Thyroid gland (tissue), 4 donors: ENCODE data around the gene TMPRSS7. TPM values are rescaled to one million over a fixed set of nuclear protein-coding genes. Genes with fewer than 3 reads are reported as not detected.
A peak's percentile ranks its signal among the peaks of the same experiment; 100 is the strongest.

Source experiments
- DNase-seq, 2 donors: peaks; one replicate each; pipeline ENCODE4 v3.0.0-alpha.2; 2019
- H3K27ac ChIP-seq, 3 donors: fragments of 200-600 bp; sonication (generic); 1 replicate in 2 of 3; 2 replicates in 1 of 3; pipeline ENCODE4 v1.5.1; 2016 to 2019; ENCODE audit warnings: mild to moderate bottlenecking in 1 of 3, moderate library complexity in 1 of 3
- H3K27me3 ChIP-seq: fragments of 200-600 bp; sonication (generic); one replicate; pipeline ENCODE4 v1.5.1; 2019
- H3K36me3 ChIP-seq, 2 donors: fragments of 200-600 bp; sonication (generic); one replicate each; pipeline ENCODE4 v1.5.1; 2016 to 2019
- H3K4me1 ChIP-seq, 2 donors: fragments of 200-600 bp; sonication (generic); one replicate each; pipeline ENCODE4 v1.5.1; 2017 to 2019
- H3K4me3 ChIP-seq, 3 donors: fragments of 200-600 bp; sonication (generic); replicated peaks in 1 of 3; 1 replicate in 2 of 3; 2 replicates in 1 of 3; pipeline ENCODE4 v1.5.1; 2016; ENCODE audit warnings: mild to moderate bottlenecking in 1 of 3
- H3K9me3 ChIP-seq: fragments of 200-600 bp; sonication (generic); one replicate; pipeline ENCODE4 v1.5.1; 2017
- POLR2A ChIP-seq, 2 donors: fragments of 450-650 bp; IDR thresholded peaks; one replicate each; pipeline ENCODE4 v1.6.1; 2017; ENCODE audit warnings: antibody characterized with exemption in 2 of 2, mild to moderate bottlenecking in 2 of 2, moderate library complexity in 1 of 2
- WGBS, 2 donors: methylation state at CpG; one replicate each; pipeline ENCODE4 v1.1.5; 2017; 5-methylcytosine and 5-hydroxymethylcytosine counted together
- intact Hi-C: fragments of 100-400 bp; cut with DNase I; formaldehyde crosslinking; loops from one replicate; pipeline ENCODE4 v1.15.1; 2023
- total RNA-seq, 4 donors: library from RNA; depleted of rRNA; stranded (reverse); fragments of >200 nt; gene quantifications; one replicate each; pipeline ENCODE4 v1.2.3, GENCODE V29; 2016
- TF ChIP-seq, protein P1 (sequence below), 6 experiments: fragments of 200-600 bp in 3 of 6; fragments of 450-650 bp in 3 of 6; sonication (generic) in 3 of 6; IDR thresholded peaks; one replicate each; pipeline ENCODE4 v1.5.1; 2016 to 2019; ENCODE audit warnings: antibody characterized with exemption in 6 of 6, mild to moderate bottlenecking in 2 of 6, inconsistent platforms in 1 of 6, moderate library complexity in 1 of 6

Gene TMPRSS7
- total RNA-seq, 4 donors from 2014 or later: 0.11 TPM; not detected in 3

DNA sequence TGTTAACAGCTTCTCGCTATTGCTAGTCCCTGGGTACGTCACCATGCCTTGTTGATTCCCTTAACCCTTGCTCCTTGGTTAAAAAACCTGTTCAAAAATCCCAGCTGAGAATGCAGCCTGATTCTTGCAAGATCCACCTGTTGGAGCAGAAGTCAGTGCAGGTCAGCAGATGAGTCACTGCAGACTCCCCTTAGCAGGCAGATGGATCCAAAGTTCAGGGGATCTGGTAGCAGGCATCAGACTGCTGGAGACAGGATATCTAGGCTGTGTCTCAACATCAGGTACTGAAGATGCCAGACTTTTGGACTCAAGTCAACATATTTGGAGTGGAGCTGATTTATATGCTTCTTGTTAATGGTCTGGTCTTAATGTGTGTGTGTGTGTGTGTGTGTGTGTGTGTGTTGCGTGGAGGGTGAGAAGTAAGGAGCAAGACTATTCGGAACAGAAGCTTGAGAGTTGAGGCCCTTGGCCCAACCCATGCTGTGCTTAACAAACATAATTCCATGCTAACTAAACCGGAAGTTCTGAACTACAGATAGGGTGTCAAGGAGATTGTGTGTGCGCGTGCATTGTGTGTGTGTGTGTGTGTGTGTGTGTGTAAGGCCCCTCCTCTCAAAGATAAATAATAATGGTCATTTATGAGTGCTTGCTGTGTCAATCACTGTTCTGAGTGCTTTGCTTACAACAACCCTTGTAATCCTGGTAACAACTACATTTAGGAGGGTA, 50.6 kb downstream of the TMPRSS7 start:
- no peak overlapping the region for H3K4me3 ChIP-seq
- no peaks in the 10 kb centered on the region for H3K36me3 ChIP-seq
- no peaks in the 10 kb centered on the region for H3K9me3 ChIP-seq
- H3K27ac ChIP-seq: peak overlapping the region; percentile 65 to 93 (median 88)
- TF ChIP-seq, protein P1, sequence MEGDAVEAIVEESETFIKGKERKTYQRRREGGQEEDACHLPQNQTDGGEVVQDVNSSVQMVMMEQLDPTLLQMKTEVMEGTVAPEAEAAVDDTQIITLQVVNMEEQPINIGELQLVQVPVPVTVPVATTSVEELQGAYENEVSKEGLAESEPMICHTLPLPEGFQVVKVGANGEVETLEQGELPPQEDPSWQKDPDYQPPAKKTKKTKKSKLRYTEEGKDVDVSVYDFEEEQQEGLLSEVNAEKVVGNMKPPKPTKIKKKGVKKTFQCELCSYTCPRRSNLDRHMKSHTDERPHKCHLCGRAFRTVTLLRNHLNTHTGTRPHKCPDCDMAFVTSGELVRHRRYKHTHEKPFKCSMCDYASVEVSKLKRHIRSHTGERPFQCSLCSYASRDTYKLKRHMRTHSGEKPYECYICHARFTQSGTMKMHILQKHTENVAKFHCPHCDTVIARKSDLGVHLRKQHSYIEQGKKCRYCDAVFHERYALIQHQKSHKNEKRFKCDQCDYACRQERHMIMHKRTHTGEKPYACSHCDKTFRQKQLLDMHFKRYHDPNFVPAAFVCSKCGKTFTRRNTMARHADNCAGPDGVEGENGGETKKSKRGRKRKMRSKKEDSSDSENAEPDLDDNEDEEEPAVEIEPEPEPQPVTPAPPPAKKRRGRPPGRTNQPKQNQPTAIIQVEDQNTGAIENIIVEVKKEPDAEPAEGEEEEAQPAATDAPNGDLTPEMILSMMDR (IDR thresholded peaks at IDR 0.05): no peak
- TF ChIP-seq POLR2A (IDR thresholded peaks at IDR 0.05): no peak
- no peak for DNase-seq
- no peaks in the 10 kb centered on the region for H3K27me3 ChIP-seq
- peaks cover 22 to 49% of the 10 kb centered on the region in 2 donors for H3K4me1 ChIP-seq
- 92 to 93% methylated on average over 7 of the region's 7 CpGs for WGBS, 2 donors
- intact Hi-C loops: no loop called here

DNA sequence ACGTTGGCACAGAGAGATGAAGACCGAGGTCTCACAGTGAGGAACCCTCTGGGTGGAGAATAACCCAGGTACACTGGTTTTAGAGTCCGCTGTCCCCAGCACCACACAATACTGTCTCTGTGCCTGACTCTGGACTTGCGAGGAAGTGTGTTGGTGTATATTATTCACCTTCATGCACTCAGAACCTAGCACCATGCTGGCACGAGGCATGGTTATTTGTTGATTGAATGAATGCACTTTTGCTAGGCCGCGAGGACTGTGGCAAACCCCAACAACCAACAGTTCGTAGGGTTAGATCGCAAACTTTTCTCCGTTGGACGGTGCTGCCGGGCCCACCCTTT, 51.2 kb downstream of the TMPRSS7 start:
- Histone ChIP-seq H3K27me3 (no peaks in the 10 kb centered on the region), H3K36me3 (no peaks in the 10 kb centered on the region), H3K4me1 (peaks cover 26 to 55% of the 10 kb centered on the region in 2 donors), H3K9me3 (no peaks in the 10 kb centered on the region), H3K27ac (peak overlapping the region; percentile 65 to 93 (median 88)), H3K4me3 (peak overlapping the region in 2 of 3 donors; percentile 6 to 43)
- intact Hi-C loops: no loop called here
- DNase-seq: no peak
- 32 to 42% methylated on average over 12 of the region's 12 CpGs for WGBS, 2 donors
- TF ChIP-seq POLR2A (IDR thresholded peaks at IDR 0.05): no peak
- TF ChIP-seq, protein P1 (IDR thresholded peaks at IDR 0.05): no peak

DNA sequence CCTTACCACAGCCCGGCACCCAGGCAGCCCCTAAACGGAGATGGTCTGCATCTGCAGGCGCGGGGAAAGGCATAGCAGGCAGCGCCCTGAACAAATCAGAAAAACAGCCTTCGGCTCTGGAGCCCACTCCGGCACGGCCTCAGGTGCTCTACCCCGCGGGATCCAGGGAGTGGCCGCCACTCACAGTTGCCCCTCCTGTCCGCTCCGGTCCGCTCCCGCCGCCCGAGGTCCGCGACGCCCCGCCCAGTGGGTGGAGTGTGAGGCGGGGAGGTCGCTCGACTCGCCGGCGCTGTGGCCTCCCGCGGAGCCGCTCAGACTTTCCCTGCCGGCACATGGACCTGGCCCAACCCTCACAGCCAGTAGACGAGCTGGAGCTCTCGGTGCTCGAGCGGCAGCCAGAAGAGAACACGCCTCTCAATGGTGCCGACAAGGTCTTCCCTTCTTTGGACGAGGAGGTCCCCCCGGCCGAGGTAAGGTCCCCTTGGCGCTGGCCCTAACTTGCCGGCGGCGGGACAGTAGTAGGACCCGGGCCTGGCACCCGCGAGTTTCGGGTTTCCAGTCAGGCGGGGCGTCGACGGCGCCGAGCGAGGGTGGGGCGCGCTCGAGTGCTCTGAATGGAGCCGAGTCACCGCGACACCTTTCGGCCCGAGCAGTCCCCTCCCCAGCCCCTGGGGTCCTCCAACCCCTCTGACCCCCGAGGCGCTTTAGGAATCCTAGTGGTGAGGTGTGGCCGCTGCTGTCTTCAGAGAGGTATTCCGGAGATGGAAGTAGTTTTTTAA, 51.7 kb downstream of the TMPRSS7 start, which contains the start of gene C3orf52:
Gene C3orf52, plus strand, starts transcription at position 314 of the 779 bp plus-strand sequence. Its CDS starts 19 bp downstream, at position 333.
- intact Hi-C loops: no loop called here
- Histone ChIP-seq H3K36me3 (no peaks in the 10 kb centered on the region), H3K27ac (peak within 1 kb of the TSS; percentile 65 to 93 (median 88)), H3K4me1 (peaks cover 31 to 60% of the 10 kb centered on the region in 2 donors), H3K27me3 (no peaks in the 10 kb centered on the region), H3K4me3 (peak within 1 kb of the TSS; percentile 6 to 45 (median 43)), H3K9me3 (no peaks in the 10 kb centered on the region)
- 1 to 2% methylated on average over 13 to 20 of the region's 67 CpGs for WGBS, 2 donors
- peak; percentile 93 to 95 for DNase-seq
- TF ChIP-seq, protein P1 (IDR thresholded peaks at IDR 0.05): peak in 1 of 6 experiments; percentile 20
- TF ChIP-seq POLR2A (IDR thresholded peaks at IDR 0.05): peak in 1 of 2 donors; percentile 98

DNA sequence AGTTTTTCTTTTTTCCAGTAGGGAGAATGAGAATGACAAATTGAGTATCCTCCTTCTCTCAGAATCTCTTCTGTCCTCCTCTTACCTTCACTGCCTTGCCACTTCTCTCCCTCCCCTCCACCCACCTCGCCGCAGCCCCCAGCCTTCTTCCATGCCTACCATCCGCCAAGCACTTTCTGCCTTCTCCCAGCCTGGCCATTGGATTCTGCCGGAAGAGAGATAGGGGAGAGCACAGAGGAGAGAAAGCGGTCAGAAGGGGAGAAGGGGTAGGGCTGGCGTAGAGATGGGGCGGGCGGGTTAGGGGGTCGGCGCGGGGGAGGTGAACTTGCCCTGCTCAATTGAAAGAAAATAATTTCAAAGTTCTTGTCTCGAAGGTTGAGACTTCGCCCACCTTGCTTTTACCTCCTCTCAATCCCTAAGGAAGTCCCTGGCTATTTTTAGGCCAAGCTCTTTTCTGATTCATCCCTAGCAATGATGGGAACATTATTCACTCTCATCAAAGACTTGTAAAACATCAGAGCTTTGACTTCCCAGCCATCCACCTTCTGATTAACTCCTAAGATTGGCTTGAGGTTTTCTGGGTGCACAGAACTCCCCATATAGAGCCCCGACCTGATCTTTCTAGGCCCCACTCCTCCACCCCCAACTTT, 52.5 kb downstream of the TMPRSS7 start:
- intact Hi-C loops: no loop called here

More for the DNA sequence above, 52.5 kb downstream of the TMPRSS7 start:
- no peak for TF ChIP-seq POLR2A (IDR thresholded peaks at IDR 0.05)
- TF ChIP-seq, protein P1 (IDR thresholded peaks at IDR 0.05): no peak
- Histone ChIP-seq H3K9me3 (no peaks in the 10 kb centered on the region), H3K27me3 (no peaks in the 10 kb centered on the region), H3K4me1 (peaks cover 35 to 67% of the 10 kb centered on the region in 2 donors), H3K27ac (peak overlapping the region; percentile 65 to 93 (median 88)), H3K36me3 (no peaks in the 10 kb centered on the region), H3K4me3 (peak overlapping the region; percentile 6 to 45 (median 43))
- 43 to 49% methylated on average over 14 of the region's 14 CpGs for WGBS, 2 donors
- DNase-seq: no peak
